ENCODE measurements around the gene TPRG1.

Gene TPRG1

DNA sequence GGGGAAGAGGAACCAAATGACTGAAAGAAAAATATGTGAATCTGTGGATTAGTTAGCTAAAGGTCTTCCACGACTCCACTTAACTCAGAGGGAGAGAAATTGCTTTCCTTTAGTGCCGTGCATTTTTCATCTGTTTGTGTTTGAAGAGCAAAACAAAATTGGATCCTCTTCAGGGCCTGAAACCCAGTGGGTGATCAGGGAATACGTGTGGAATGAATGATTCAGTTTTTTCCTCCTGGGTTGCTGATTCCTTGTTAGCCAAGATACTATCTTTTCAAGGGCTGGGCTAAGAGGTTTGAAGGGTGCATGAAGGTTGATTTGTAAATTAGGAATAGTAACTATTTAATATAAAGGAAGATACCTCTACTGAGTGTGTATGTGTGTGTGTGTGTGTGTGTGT is 61.0 kb downstream of the TPRG1 start:
- DNase-seq (ENCODE audit: low spot score), result no peak

DNA sequence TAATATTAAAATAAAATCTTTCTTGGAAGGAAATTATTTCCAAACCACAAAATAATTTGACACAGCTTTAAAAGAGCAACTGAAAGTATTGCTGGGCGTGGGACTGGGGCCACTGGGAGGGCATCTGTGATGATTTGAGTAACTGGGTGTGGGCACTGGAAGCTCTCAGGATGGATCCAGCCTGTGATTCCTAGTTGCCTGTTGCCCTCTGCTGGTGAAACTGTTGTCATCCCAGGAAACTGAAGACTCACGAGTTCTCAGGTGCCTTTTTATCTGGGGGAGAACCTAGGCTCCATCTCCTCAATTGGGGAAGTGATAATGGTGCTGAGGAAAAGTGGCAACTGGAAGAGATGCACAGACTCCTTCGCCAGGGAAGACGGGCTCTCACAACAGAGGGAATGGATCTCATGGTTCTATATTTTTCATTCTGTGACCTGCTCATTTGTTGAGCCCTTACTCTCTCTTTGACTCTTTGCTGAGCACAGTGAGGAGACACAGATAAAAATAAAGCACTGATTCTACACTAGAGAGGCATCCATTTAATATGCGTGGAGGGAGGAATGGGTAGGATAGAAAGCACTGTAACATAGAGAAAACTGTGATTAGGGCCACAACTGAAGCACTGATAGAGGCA is 61.6 kb downstream of the TPRG1 start:
- DNase-seq (ENCODE audit: low spot score), result peak; percentile 63

DNA sequence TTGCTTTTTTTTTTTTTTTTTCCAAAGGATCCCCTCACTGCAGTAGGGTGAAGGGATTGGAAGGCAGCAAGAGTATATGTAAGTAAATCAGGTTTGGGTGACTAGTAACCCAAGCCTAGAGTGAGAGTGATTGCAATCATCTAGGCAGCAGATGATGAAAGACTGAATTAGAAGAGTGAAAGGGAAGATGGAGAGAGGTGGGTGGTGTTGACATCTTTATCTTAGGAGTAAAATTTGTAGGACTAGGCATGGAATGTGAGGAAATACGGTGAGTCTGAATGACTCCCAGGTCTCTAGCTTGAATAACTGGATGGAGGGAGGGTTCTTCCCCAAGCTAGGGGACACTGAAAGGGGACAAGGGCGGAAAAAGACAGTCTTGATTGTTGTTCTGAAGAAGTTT is 63.4 kb downstream of the TPRG1 start:
- DNase-seq (ENCODE audit: low spot score), result no peak

DNA sequence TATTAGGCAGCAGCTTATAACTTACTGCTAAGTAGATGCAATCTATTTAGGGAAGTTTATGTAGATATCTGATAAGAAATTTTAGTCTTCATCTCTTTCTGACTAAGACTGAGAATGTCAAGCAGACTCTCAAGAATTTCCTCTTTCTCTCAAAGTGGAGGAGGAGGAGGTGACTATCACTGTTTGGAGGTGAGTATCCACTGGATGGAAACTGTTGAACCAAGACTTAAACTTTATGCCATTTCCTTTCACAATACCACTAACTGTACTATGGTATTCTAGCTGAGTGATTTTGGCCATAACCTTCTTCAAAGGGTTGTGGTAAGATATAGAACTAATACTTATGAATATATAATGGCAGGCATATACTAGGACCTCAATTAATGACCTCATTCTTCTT is 64.6 kb downstream of the TPRG1 start:
- DNase-seq (ENCODE audit: low spot score), result no peak

DNA sequence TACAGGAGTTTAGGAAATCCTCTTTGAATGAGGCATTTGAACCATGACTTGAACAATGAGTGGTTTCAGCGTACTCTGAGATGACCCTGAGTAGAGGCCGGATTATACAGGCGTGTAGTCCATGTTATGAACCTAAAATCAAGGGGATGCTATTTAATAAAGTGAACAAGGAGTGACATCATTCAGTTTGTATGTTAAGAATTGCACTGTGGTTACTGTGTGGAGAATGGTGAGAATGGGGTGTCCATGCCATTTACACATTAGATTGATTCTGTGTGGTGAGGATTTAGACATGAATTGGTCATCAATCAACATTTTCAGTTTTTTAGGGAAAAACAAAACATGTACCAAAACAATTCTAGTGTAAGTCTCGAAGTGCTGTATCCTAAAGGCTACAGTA is 65.8 kb downstream of the TPRG1 start:
- DNase-seq (ENCODE audit: low spot score), result no peak

DNA sequence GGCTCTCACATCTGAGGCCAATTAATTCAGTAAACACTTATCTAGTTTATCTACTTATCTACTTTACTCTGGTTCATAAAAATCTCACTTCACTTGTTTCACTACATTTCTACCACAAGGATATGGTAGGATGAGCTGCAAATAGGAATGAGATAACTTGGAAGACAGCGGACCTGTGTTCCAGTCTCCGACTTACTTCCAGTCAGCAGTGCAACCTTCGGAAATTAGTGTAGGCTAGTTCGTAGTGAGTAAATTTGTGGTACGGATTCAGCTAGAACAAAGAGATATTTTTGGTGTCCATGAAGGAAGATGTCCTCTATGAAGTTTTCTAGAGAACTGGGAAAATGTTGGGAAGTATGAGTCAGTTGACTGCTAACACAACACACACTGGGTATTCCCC is 66.3 kb downstream of the TPRG1 start:
- no peak for DNase-seq (ENCODE audit: low spot score)

DNA sequence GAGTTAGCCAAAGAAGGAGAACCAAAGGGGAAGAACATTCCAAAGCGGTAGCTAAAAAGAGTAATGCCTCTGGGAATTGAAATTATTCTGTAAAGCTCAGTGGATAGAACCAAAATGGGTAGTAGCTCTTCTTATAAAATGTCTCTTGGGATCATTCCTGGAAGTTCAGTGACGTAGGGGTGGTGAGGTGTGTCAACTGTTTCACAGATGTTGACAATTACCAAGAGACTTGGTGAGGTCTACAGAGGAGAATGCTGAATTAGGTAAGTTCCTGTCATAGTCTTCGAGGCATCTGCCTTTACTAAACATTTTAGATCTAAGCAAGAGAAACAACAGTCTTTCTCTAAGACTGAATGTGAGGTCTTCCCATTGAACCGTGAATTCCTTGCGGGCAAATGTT is 67.8 kb downstream of the TPRG1 start:
- no peak for DNase-seq (ENCODE audit: low spot score)

DNA sequence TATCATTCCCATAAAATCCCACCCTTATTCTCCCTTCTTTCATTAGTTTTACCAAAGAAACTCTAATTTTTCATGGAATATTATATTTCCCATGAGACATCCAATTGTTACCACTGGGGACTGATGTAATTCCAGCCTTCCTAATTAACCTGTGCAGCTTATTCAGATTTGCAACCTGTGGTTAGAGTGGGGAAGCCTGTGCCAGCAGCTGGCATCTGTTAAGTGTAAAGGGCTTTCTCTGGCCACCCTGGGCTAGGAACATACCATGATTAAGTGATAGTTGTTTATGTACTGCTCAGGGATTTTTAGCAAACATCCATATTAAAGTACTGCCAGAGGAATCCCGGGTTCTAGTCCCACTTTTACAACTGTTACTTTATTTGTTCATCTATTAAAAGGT is 78.2 kb downstream of the TPRG1 start:
- no peak for DNase-seq (ENCODE audit: low spot score)

DNA sequence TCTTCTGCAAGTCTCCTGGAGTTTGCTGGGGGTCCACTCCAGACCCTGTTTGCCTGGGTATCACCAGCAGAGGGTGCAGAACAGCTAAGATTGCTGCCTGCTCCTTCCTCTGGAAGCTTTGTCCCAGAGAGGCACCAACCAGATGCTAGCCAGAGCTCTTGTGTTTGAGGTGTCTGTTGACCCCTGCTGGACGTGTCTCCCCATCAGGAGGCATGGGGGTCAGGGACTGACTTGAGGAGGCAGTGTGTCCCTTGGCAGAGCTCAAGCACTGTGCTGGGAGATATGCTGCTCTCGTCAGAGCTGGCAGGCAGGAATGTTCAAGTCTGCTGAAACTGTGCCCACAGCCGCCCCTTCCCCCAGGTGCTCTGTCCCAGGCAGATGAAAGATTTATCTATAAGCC is 86.5 kb downstream of the TPRG1 start:
- no peak for DNase-seq (ENCODE audit: low spot score)

DNA sequence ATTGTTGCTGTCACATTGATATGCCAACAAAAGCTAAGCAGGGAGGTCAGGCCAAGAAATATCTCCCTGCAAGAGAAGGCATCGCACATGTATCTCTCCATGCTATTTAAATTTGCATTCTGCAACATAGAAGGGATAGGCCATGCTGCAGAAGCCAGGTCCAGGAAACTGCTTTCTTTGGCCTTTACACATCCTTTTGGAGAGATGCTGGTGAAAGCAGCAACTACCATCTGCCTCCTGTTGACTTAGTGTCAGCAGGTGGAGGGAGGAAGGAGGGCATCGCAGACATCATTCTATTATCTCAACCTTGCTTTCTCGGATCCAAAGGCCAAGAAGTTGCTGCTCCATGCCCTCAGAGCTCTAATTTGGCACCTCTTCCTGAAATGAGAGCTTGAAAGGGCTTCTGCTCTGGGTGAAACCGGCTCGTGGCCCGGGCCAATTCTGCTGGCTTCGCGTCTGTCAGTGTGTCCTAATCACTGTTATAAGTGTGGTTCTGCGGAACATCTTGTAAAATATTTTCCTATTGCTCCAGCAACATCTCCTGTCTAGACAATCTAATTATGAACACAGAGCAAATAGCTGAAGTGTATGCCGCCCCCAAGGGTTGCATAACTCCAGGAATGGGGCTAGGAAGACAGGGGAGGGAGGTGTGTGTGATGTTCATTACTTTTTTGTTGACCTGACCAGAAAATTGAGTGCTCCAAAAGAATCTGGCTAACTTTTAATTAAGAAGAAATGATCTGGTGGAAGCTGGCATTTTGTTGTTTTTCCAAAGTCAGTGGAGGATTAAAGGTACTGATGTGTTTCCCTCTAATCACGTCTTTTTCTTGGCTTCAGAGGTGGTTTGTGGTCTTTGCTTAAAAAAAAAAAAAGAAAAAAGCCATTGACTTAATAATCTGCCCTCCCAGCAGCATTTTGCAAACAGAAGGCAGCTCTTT is 89.1 kb downstream of the TPRG1 start:
- no peak for DNase-seq (ENCODE audit: low spot score)

DNA sequence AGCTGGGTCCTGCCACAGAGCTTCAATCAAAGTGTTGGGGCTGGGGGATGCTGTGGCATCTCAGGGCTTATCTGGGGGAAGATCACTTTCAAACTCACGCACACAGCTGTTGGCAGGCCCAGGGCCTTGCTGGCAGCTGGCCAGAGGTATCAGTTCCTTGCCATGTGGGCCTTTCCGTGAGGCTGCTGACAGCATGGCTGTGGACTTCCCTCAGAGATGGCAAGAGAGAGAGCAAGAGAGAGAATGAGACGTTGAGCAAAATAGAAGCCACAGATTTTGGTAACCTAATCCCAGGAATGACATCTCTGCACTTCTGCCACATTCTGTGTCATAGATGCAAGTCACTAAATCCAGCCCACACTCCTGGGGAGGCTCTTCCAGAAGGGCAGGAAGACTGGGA is 91.0 kb downstream of the TPRG1 start:
- no peak for DNase-seq (ENCODE audit: low spot score)

DNA sequence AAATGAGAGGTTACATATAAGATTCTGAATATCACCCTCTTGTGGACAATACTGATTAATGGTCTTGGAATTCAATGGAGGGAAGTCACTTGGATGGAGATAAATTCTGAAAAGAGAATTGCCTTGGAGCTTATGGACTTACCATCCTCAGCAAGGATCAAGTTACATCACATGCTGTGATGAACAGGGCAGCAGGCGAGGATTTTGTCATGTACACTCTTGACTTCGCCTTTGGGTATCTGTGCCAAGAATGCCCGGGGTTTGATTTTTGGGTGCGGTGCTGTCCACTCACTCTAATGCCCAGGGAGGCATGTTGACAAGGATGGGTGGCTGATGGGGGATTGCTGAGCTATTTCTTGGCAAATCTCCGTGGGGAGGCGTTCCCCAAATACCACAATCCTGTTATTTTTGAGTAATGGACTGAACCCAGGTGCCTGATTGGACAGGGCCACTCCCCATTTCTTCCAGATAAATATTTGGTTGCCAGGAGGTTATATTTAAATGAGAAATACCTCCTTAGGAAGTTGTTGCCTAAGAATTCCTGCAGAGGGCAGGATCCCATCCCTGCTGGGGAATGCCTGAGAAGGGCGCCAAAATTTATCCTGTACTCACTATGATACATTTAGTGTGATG is 96.3 kb downstream of the TPRG1 start:
- peak; percentile 29 for DNase-seq (ENCODE audit: low spot score)

DNA sequence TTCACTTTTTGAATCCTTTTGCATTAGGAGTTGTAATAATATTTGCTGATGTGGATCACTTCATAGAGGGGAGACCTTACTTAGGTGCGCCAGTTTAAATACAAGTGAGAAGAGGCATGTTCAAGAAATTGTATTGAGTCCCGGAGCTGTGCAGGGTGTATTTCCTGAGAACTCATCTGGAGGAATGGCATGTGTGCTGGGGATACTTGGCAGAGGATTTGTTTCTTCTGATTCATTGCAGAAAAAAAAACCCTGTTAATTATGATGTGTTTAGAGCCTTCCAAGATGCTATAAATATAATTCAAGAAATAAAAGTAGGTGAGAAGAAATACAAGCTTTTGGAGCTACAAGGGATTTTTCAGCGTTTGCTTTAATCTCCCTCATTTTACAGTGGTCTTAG is 97.6 kb downstream of the TPRG1 start:
- no peak for DNase-seq (ENCODE audit: low spot score)

DNA sequence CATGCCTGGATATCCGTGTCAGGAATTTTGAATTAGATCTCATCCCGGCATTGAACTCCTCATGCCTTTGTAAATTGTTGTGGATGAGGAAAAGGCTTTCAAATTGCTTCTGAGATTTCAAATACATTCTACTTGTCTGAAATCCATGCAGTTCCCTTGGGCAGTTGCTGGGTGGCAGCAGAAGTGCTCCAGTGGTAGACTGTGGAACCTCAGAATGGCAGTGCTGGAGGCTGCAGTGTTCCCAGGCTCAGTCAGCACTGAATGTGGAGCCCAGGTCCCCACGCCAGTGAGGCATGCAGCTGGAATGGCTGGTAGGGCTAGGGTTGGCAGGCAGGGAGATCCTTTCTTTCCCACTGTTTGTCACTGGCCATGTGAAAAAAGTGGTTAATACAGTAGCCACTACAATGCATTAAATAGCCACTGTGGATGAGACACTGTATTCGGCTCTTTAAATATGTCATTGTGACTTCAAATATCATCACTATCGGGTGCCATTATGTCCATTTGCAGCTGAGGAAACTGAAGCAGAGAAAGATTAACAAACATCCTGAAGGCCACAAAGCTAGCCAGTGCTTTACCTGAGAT is 98.6 kb downstream of the TPRG1 start:
- peak; percentile 47 for DNase-seq (ENCODE audit: low spot score)

DNA sequence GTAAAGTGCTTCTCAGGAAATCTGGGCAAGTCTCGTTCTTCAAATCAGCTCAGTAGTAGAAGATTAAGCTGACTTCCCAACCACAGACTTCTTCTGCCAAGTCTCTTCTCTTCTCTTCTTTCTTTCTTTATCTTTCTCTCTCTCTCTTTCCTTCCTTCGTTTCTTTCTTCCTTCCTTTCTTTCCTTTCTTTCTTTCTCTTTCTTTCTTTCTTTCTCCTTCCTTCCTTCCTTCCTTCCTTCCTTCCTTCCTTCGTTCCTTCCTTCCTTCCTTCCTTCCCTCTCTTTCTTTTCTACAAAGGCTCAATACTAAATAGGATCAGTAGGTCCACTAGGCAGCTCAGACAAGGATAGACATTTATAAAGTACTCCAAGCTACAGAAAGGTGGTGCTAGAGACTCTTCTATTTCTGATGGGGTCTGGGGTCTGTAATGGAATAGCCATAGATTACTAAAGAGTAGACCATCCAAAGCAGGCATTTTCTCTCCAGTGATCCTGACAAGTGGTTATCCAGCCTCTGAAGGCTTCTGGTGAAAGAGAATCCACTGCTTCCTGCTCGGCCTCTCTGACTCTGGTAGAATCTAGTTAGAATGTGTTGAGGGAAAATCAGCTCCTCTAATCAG is 100.8 kb downstream of the TPRG1 start:
- no peak for DNase-seq (ENCODE audit: low spot score)

DNA sequence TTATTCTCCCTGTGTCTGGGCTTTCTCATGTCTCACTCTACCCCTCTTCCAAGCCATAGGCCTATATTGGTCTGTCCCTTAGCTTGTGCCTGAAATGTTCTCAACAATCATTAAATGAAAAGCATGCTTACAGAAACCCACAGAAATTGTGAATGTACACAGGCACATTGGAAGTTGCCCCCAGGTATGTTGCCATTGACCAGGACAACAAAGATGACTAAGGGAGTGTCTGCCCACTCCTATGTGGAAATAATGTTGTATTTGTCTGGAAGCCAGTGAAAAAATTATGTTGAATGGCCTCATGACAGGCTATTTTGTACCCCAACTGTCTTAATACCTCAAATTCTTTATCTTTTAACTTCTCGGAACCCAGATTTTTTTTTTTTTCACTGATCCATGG is 102.0 kb downstream of the TPRG1 start:
- no peak for DNase-seq (ENCODE audit: low spot score)

DNA sequence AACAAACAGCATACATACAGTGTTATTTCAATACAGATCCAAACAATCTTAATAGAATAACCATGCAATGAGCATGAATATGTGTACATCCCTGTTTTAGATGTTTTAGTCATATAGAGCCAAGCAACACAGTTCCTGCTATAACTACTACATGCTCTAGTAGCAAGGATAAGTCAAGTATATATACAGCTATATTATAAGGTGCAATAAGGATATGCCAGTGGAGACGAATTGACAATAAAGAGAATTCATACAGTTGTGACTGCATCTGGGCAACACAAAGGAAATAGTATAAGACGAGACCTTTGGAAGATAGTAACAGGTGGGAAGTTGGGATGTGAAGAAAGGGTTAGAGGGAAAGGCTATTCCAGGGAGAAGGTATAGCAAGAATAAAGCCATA is 103.4 kb downstream of the TPRG1 start:
- no peak for DNase-seq (ENCODE audit: low spot score)

DNA sequence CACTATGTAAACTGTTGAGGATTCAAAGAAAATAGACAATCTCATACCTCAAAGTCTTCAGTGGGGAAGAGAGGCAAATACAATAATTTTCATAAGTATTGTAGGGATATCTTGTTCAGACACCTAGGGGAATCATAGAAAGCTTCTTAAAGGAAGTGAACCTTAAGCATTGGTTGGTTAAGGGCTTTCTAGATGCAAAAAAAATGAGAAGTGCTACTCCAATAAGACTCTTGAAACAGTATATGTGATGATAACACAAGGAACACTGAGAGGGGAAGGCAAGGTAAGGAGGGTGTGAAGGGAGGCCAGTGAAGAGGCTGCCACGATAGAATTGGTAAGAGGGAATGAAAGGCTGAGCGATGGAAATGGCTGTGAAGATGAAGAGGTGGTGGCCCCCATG is 104.1 kb downstream of the TPRG1 start:
- DNase-seq (ENCODE audit: low spot score), result no peak

DNA sequence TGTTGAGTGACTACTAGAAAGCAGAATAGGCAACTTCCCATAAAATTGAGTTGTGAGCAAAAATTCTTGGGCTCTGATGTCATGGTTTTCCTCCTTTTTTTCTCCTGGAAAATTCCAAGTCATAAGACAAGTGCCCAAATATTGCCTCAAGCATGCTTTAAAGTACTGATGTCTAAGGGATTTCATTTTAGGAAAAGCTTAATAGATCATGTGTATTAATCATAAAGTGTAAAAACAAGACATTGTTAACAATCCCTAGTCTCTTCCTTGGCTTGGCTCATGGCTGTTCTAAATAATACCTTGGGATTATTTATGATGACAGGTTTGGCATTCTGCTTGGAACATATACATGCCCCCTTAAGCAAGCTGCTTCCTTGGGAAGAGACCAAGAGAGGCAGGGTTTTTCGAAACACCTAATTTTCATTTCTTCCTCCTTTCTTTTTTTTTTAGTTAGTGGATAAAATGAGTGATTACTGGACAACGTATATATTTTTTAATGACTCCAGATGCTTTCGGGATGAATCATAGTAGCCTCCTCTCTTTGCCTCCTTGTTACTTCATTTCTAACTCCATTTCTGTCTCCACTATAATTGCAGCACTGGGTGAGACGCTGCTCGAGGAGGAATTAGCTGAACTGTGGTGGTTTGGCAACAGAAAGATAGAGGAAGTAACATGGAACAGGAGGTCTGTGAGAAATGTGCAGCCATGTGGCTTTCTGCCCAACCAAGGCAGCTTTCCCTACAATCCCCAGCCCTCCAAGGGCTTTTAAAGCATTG is 104.9 kb downstream of the TPRG1 start:
- DNase-seq (ENCODE audit: low spot score), result no peak

DNA sequence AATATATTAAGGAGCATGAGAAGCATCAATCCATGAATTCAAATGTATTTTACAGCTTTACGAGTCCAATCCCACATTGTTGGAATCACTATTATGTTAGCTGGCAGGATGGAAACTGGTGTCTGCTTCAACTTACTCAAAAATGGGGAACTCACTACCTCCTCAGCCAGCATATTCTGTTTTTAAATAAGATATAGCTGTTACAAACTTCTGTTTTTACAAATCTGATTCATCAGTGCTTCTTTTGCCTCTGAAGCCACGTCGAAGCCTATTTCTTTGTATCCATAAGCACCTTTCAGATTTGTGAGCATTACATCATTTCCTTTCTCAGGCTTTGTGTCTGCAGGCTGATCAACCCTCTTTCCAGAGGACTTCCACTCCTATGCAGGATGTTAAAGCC is 105.9 kb downstream of the TPRG1 start:
- DNase-seq (ENCODE audit: low spot score), result no peak

DNA sequence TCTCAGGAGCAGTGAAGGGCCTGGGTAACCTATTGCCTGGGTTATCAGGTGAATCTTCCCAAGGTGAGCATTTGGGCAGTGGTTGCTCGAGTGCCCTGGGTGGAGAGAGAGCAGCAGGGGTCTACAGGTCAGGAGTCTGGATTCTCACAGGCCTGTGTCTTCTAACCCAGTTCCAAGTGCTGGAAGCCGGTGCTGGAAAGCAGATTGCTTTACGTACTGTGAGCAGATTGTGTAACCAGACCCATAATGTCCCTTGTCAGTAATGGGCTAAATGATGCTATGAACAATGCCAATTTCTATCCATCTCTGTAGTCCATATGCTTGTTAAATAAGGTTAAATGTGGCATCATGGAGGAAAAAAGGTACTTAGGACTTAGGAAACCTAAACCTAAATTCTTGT is 106.5 kb downstream of the TPRG1 start:
- DNase-seq (ENCODE audit: low spot score), result no peak

DNA sequence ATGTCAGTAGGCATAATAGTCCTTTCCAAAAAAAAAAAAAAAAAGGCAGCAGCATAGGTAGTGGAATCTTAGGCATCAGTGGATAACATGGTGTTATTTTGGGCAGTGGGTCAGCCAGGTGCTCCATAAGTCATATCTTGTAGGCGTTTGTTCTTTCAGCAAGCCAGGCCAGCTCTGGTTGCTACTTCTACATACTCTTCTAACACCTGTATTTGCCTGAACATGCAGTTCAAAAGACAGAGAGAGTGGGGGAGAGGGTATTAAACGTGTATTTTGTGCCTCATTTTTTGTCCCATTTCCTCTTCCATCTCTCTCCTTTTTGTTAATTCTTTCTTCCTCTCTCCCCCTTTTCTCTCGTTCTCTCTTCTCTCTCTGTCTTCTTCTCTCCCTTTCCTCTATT is 110.4 kb downstream of the TPRG1 start:
- DNase-seq (ENCODE audit: low spot score), result no peak
